Stimulated activated effector memory CD8-positive, alpha-beta T cell treated with anti-CD3 and anti-CD28 coated beads, Interleukin-12 subunit alpha, Interleukin-12 subunit beta, amount 100 ng/mL, for 72 hours (primary cell): ENCODE measurements around the gene PAPPA.

Experiments
- ATAC-seq: fragments of 150-1000 bp; cut with Tn5 transposase; 2 replicates; pipeline ENCODE4 v1.10.0; 2021
- DNase-seq, 2 donors: peaks; one replicate each; pipeline ENCODE4 v3.0.0; 2021 to 2022; ENCODE audit warnings: low spot score in 2 of 2
- H3K27ac Mint-ChIP-seq: one replicate; pipeline ENCODE4 v1.8.0; 2022; ENCODE audit warnings: mild to moderate bottlenecking, mixed read lengths
- H3K36me3 Mint-ChIP-seq: one replicate; pipeline ENCODE4 v1.8.0; 2022; ENCODE audit warnings: mild to moderate bottlenecking, mixed read lengths
- H3K4me1 Mint-ChIP-seq: one replicate; pipeline ENCODE4 v1.8.0; 2022; ENCODE audit warnings: mixed read lengths
- H3K4me3 Mint-ChIP-seq: one replicate; pipeline ENCODE4 v1.8.0; 2022; ENCODE audit warnings: mild to moderate bottlenecking, mixed read lengths
- H3K9me3 Mint-ChIP-seq: one replicate; pipeline ENCODE4 v1.8.0; 2022; ENCODE audit warnings: mixed read lengths

The PAPPA gene

DNA sequence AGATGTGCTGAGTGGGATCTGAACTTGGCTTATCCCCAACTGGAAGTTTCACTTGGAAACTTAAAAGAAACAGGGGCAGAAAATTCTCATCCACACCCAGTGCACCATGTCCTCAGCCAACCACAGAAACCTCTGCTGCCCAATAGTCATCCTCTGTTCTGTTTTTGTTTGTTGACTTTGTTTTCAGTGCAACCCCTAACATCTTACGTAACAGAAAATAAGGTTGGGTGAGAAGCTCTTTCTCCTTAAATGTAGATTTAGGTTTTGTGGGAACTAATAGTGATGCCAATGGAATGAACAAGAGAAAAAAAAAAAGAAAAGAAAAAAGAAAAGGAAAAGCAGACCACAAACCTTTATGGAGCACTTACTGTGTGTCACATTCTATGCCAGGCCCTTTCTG, 262.8 kb downstream of the PAPPA start:
- Mint-ChIP-seq H3K27ac (no peak overlapping the region), H3K36me3 (no peaks in the 10 kb centered on the region), H3K4me3 (no peak overlapping the region), H3K9me3 (no peaks in the 10 kb centered on the region), H3K4me1 (no peaks in the 10 kb centered on the region)
- ATAC-seq, result no peak
- DNase-seq, result no peak

DNA sequence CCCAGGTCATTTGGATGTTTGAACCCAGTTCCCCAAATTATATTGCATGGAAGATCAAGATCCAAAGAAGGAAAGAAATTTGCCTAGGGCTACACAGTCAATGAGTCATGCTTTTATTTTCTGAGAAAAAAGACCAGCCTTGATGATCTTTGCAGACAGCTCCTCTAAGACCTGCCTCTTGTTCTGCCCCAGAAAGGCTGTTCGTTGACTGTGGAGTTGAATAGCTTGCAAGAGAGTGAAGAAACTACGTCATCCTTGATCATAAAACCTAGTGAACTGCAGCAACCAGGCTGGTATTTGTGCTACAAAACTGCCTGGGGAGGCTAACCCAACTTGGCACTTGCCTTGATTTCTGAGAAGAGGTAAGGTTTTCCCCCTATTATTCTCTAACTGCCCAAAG, 263.9 kb downstream of the PAPPA start:
- Mint-ChIP-seq H3K4me3 (no peak overlapping the region), H3K27ac (no peak overlapping the region), H3K36me3 (no peaks in the 10 kb centered on the region), H3K9me3 (no peaks in the 10 kb centered on the region), H3K4me1 (no peaks in the 10 kb centered on the region)
- ATAC-seq, result no peak
- DNase-seq, result no peak

DNA sequence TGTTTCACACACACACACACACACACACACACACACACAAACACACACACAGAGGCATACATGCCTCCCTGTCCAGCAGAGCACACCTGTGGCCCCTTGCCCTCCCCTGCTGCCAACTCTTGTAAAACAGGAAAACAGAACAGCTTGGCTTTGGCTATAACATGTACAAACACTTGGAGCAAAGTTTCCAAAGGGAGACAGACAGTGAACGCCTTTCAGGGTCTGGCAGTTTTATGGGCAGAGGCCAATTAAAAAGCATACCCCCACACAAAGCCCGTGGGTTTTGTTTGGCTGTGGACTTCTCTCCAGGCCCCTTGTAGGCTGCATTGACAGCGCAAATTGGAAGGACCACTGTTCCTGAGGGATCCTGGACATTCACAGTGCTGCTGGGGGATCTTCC, 265.6 kb downstream of the PAPPA start:
- Mint-ChIP-seq H3K36me3 (no peaks in the 10 kb centered on the region), H3K4me1 (no peaks in the 10 kb centered on the region), H3K27ac (no peak overlapping the region), H3K4me3 (no peak overlapping the region), H3K9me3 (no peaks in the 10 kb centered on the region)
- ATAC-seq (no peak), DNase-seq (no peak)

DNA sequence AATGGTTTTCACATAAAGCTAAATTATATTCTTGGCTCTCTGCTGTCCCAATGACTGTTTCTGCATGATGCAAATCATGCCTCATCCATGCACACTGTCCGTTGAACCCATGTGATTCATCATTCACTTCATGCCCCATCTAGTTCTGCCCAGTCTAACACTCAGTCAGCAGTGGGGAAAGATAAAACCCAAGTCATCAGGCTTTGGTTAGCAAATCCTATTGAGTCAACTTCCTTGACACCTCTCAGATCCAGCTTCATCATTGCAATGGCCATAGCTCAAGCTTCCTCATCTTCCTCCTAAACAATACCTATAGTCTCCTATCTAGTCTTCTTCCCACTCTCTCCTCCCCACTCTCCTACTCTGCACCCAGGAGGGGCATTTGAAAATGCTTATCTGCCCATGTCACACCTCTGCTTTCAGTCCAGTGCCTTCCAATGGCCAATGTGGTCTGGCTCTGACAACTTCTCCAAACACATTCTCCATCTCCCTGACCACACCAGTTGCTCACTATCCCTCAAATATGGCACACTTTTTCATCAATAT, 267.5 kb downstream of the PAPPA start:
- no peaks in the 10 kb centered on the region for H3K36me3 Mint-ChIP-seq
- H3K27ac Mint-ChIP-seq, result no peak overlapping the region
- H3K9me3 Mint-ChIP-seq, result no peaks in the 10 kb centered on the region
- no peaks in the 10 kb centered on the region for H3K4me1 Mint-ChIP-seq
- DNase-seq (no peak), ATAC-seq (no peak)
- no peak overlapping the region for H3K4me3 Mint-ChIP-seq

DNA sequence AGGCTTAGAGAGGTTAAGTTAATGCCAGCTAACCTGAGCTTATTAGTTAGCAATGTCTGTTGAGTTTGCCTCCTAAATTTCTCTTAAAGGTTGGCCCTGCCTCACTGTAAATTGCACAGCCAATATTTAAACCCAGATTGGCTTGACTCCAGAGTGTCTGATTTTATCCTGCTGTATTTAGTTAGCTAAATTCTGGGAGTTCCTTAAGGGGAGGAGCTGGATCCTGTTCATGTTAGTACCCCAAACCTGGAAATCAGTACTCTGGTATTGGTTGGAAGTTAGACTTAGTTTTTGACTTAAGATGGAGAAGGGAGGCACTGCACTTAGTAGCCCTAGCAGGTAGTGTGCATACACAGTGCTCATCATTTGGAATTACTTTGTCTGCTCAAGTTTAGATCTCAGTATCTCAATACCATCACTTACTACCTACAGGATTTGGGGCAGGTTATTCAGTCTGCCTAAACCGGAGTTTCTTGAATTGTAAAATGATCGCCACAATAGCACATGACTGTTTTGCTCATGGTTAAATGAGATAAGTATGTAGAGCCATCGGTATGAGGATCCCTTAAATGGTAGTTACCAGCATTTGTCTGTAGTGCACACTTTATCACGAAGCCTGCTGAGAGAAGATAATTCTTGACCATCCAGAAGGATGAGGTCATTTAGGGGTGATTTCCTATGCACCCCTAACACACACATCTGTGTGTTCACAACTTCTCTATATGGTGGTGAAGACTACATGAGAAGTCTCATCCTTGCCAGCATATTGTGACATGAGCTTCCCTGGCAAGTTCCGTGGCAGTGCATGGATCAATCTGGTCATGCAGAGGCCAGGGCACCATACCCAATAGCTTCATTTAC, 268.8 kb downstream of the PAPPA start:
- H3K4me1 Mint-ChIP-seq, result no peaks in the 10 kb centered on the region

GRCh38 chr9:116423149-116423548, 269.6 kb downstream of the PAPPA start:
- ATAC-seq (no peak), DNase-seq (no peak)
- H3K4me1 Mint-ChIP-seq, result no peaks in the 10 kb centered on the region
- no peaks in the 10 kb centered on the region for H3K36me3 Mint-ChIP-seq
- H3K4me3 Mint-ChIP-seq, result no peak overlapping the region
- H3K9me3 Mint-ChIP-seq, result no peaks in the 10 kb centered on the region
- H3K27ac Mint-ChIP-seq, result no peak overlapping the region

More for the DNA sequence above, 268.8 kb downstream of the PAPPA start:
- H3K27ac Mint-ChIP-seq, result no peak overlapping the region
- no peak overlapping the region for H3K4me3 Mint-ChIP-seq
- no peak for ATAC-seq
- DNase-seq, result no peak
- no peaks in the 10 kb centered on the region for H3K36me3 Mint-ChIP-seq
- H3K9me3 Mint-ChIP-seq, result no peaks in the 10 kb centered on the region

GRCh38 chr9:116425244-116425643, 271.7 kb downstream of the PAPPA start:
- Mint-ChIP-seq H3K9me3 (no peaks in the 10 kb centered on the region), H3K36me3 (no peaks in the 10 kb centered on the region), H3K4me1 (no peaks in the 10 kb centered on the region), H3K4me3 (no peak overlapping the region), H3K27ac (no peak overlapping the region)
- ATAC-seq (no peak), DNase-seq (no peak)

GRCh38 chr9:116430849-116431248, 277.3 kb downstream of the PAPPA start:
- no peaks in the 10 kb centered on the region for H3K4me1 Mint-ChIP-seq

GRCh38 chr9:116432051-116432450, 278.5 kb downstream of the PAPPA start:
- Mint-ChIP-seq H3K4me1 (no peaks in the 10 kb centered on the region), H3K36me3 (no peaks in the 10 kb centered on the region), H3K4me3 (no peak overlapping the region), H3K27ac (no peak overlapping the region), H3K9me3 (no peaks in the 10 kb centered on the region)
- no peak for ATAC-seq
- DNase-seq, result no peak

More at GRCh38 chr9:116430849-116431248, 277.3 kb downstream of the PAPPA start:
- no peak for DNase-seq
- Mint-ChIP-seq H3K27ac (no peak overlapping the region), H3K36me3 (no peaks in the 10 kb centered on the region), H3K9me3 (no peaks in the 10 kb centered on the region), H3K4me3 (no peak overlapping the region)
- no peak for ATAC-seq

DNA sequence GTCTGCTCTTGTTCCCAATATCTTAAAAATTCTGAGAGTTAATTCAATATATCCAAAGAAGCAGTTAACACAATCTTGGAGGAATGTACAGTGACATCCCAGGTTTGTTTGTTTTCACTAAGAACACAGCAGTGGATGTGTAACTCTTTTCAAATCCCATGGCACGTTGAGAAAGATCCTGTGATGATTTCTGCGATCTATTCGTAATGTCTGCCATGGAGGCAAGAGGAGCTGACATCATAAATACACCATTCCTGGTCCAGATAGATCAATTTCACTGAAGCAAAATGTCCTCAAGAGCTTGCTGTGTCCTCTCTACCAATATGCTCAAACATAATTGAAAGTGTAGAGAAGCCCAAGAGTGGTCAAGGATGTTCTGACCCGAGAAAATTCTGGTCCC, 280.7 kb downstream of the PAPPA start:
- no peak overlapping the region for H3K27ac Mint-ChIP-seq
- no peaks in the 10 kb centered on the region for H3K9me3 Mint-ChIP-seq

GRCh38 chr9:116435706-116436105, 282.1 kb downstream of the PAPPA start:
- no peaks in the 10 kb centered on the region for H3K9me3 Mint-ChIP-seq
- no peaks in the 10 kb centered on the region for H3K4me1 Mint-ChIP-seq
- no peaks in the 10 kb centered on the region for H3K36me3 Mint-ChIP-seq
- ATAC-seq (no peak), DNase-seq (no peak)
- no peak overlapping the region for H3K4me3 Mint-ChIP-seq
- no peak overlapping the region for H3K27ac Mint-ChIP-seq

More for the DNA sequence above, 280.7 kb downstream of the PAPPA start:
- no peak for ATAC-seq
- Mint-ChIP-seq H3K4me1 (no peaks in the 10 kb centered on the region), H3K4me3 (no peak overlapping the region), H3K36me3 (no peaks in the 10 kb centered on the region)
- no peak for DNase-seq

- no peaks in the 10 kb centered on the region for H3K4me1 Mint-ChIP-seq
- no peak overlapping the region for H3K27ac Mint-ChIP-seq
- no peak overlapping the region for H3K4me3 Mint-ChIP-seq
- H3K36me3 Mint-ChIP-seq, result no peaks in the 10 kb centered on the region
- no peaks in the 10 kb centered on the region for H3K9me3 Mint-ChIP-seq
- ATAC-seq (no peak), DNase-seq (no peak)
These were observed 282.5 kb downstream of the PAPPA start for GRCh38 chr9:116436121-116436520.

- Mint-ChIP-seq H3K9me3 (no peaks in the 10 kb centered on the region), H3K4me3 (no peak overlapping the region), H3K4me1 (no peaks in the 10 kb centered on the region), H3K36me3 (no peaks in the 10 kb centered on the region), H3K27ac (no peak overlapping the region)
- ATAC-seq, result no peak
- no peak for DNase-seq
These were observed 284.1 kb downstream of the PAPPA start for GRCh38 chr9:116437411-116438370.

DNA sequence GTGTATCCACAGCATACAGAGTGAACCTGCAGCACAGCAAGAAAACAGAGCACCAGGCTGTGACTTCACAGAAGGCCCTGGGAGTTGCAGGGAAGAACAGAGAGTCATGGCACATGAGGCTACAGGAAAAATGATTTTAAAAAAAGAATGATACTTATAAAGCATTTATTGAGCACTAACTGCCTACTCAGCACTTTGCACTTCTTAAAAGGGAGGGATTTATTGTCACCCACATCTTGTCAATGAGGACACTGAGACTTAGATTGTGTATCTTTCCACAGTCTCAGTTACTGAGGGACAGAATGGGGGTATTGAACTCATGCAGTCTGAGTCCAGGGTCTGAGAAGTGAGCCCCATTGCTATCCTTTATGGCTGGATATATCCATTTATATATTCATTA, 288.9 kb downstream of the PAPPA start:
- DNase-seq (no peak), ATAC-seq (no peak)
- H3K36me3 Mint-ChIP-seq, result no peaks in the 10 kb centered on the region
- no peak overlapping the region for H3K27ac Mint-ChIP-seq
- H3K9me3 Mint-ChIP-seq, result no peaks in the 10 kb centered on the region
- no peak overlapping the region for H3K4me3 Mint-ChIP-seq
- no peaks in the 10 kb centered on the region for H3K4me1 Mint-ChIP-seq

DNA sequence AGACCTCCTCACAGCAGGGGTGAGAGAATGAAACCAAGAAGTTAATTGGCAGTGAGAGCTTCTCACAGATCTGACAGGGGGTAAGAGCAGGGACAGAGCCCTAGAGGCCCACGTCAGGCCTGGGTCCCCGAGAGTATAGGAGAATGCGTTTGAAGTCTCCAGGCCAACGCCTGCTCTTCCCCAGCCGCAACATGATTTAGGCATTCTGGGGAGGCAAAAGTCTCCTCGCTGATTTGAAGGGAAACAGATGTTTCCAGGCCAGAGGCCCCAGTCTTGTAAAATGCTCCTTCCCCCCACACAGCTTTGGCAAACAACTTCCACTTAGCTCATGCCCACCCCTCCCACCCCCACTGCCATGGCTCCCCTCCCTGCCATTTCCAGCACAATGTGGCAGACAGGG, 294.3 kb downstream of the PAPPA start:
- Mint-ChIP-seq H3K9me3 (no peaks in the 10 kb centered on the region), H3K4me1 (no peaks in the 10 kb centered on the region), H3K4me3 (no peak overlapping the region), H3K36me3 (no peaks in the 10 kb centered on the region), H3K27ac (no peak overlapping the region)
- ATAC-seq (peak; percentile 9), DNase-seq (no peak)
